HepG2 (cell line): ENCODE results near the gene CTXN1. TPM values are rescaled to one million over a fixed set of nuclear protein-coding genes. Genes with fewer than 3 reads are reported as not detected.

Experiments
- ATAC-seq: fragments of 200-7000 bp; cut with Tn5 transposase; 3 replicates; pipeline ENCODE4 v1.9.1; 2020; ENCODE audit warnings: mild to moderate bottlenecking, moderate library complexity
- BruUV-seq: library from RNA; stranded (reverse); fragments of 400-500 nt; replicated peaks from 2 replicates; lab custom pipeline; 2021; lab: Mats Ljungman, UMichigan
- CTCF ChIA-PET: fragments of 300-600 bp; formaldehyde crosslinking; extraction: SDS; loops from one replicate; lab custom pipeline; 2021; ENCODE audit warnings: low total read pairs, inconsistent platforms, low intra/inter-chr PET ratio; lab: Yijun Ruan, JAX
- POLR2A ChIA-PET: fragments of 350-600 bp; sonication (Branson Sonifier 250); formaldehyde crosslinking; loops from one replicate; lab custom pipeline; 2020; ENCODE audit warnings: antibody characterized with exemption, inconsistent platforms; lab: Yijun Ruan, JAX
- DNase-seq: peaks from one replicate; pipeline ENCODE4 v3.0.0-alpha.2; 2015; ENCODE audit warnings: low spot score
- FAIRE-seq: peaks from 3 replicates; lab custom pipeline; 2011; peaks lifted over from hg19 to GRCh38; lab: Jason Lieb, UNC
- H2AFZ ChIP-seq: one replicate; pipeline ENCODE4 v1.6.1; 2011; ENCODE audit warnings: low read length, inconsistent platforms
- H3K27ac ChIP-seq: fragments of 300-600 bp; 3 replicates; pipeline ENCODE4 v1.8.0; 2011; ENCODE audit warnings: mixed run types, mild to moderate bottlenecking, mixed read lengths, low read length, inconsistent platforms; ENCODE audit not compliant: insufficient read depth; ENCODE audit errors: extremely low read length
- H3K27me3 ChIP-seq, 2 experiments: fragments of 200-600 bp in 1 of 2; 2 replicates in 1 of 2; 3 replicates in 1 of 2; pipeline versions ENCODE4 v1.6.0 to v1.8.0; 2011; ENCODE audit warnings: low read length in 2 of 2, mild to moderate bottlenecking in 2 of 2, moderate library complexity in 2 of 2, inconsistent platforms in 1 of 2; ENCODE audit not compliant: insufficient read depth in 2 of 2, control insufficient read depth in 1 of 2
- H3K36me3 ChIP-seq, 2 experiments: fragments of 200-600 bp in 1 of 2; replicated peaks in 1 of 2; 2 replicates in 1 of 2; 3 replicates in 1 of 2; pipeline versions ENCODE4 v1.5.1 to v1.8.0; 2011; ENCODE audit warnings: low read length in 2 of 2, inconsistent platforms in 1 of 2; ENCODE audit not compliant: insufficient read depth in 2 of 2, control insufficient read depth in 1 of 2
- H3K4me1 ChIP-seq: 2 replicates; pipeline ENCODE4 v1.5.1; 2012; ENCODE audit warnings: low read length, inconsistent platforms; ENCODE audit not compliant: insufficient read depth
- H3K4me2 ChIP-seq: 2 replicates; pipeline ENCODE4 v1.6.0; 2011; ENCODE audit warnings: low read depth, low read length, inconsistent platforms
- H3K4me3 ChIP-seq, 3 experiments: fragments of 200-600 bp in 1 of 3; sonication (generic), shearing (Covaris generic) in 1 of 3; replicated peaks in 1 of 3; 2 replicates each; pipeline ENCODE4 v1.5.1; 2011 to 2016; ENCODE audit warnings: low read length in 3 of 3, inconsistent platforms in 2 of 3, low read depth in 2 of 3, mild to moderate bottlenecking in 2 of 3, control low read depth in 1 of 3, mixed read lengths in 1 of 3; ENCODE audit not compliant: insufficient read depth in 1 of 3
- H3K79me2 ChIP-seq: one replicate; pipeline ENCODE4 v1.6.1; 2011; ENCODE audit warnings: low read length, inconsistent platforms; ENCODE audit not compliant: insufficient read depth
- H3K9ac ChIP-seq: 2 replicates; pipeline ENCODE4 v1.6.0; 2011; ENCODE audit warnings: mild to moderate bottlenecking, low read depth, low read length, inconsistent platforms; ENCODE audit not compliant: insufficient read depth
- H3K9me3 ChIP-seq: 2 replicates; pipeline ENCODE4 v1.5.1; 2012; ENCODE audit warnings: mild to moderate bottlenecking, low read length
- H4K20me1 ChIP-seq: 2 replicates; pipeline ENCODE4 v1.6.0; 2011; ENCODE audit warnings: inconsistent platforms, mild to moderate bottlenecking, low read length, moderate library complexity; ENCODE audit not compliant: insufficient read depth
- AGO2 ChIP-seq: fragments of 200-400 bp; formaldehyde crosslinking; optimal IDR thresholded peaks from 2 replicates; pipeline ENCODE3; 2017; ENCODE audit warnings: mild to moderate bottlenecking, low read depth, low read length, moderate library complexity
- ARID2 ChIP-seq: sonication (generic); formaldehyde crosslinking; IDR thresholded peaks from 2 replicates; pipeline ENCODE4 v1.8.1; 2022; ENCODE audit warnings: mild to moderate bottlenecking, missing genetic modification reagents, borderline replicate concordance
- ATAD3A ChIP-seq: sonication (generic); formaldehyde crosslinking; IDR thresholded peaks from 2 replicates; pipeline ENCODE4 v1.4.0; 2020; ENCODE audit warnings: missing genetic modification reagents
- ATF7 ChIP-seq, 2 experiments: fragments of 450-650 bp in 1 of 2; sonication (generic) in 1 of 2; formaldehyde crosslinking in 1 of 2; IDR thresholded peaks; 2 replicates each; pipeline versions ENCODE4 v1.4.0 to v1.6.1; 2016 to 2020; ENCODE audit warnings: antibody characterized with exemption in 1 of 2, mild to moderate bottlenecking in 1 of 2, missing genetic modification reagents in 1 of 2
- FOXA3 ChIP-seq: IDR thresholded peaks from 2 replicates; pipeline ENCODE4 v1.6.1; 2016; ENCODE audit warnings: missing genetic modification reagents, missing compliant biosample characterization
- NONO ChIP-seq, 2 experiments: fragments of 450-650 bp in 1 of 2; sonication (generic) in 1 of 2; formaldehyde crosslinking in 1 of 2; IDR thresholded peaks in 1 of 2; conservative IDR thresholded peaks in 1 of 2; 2 replicates each; pipeline versions ENCODE4 v1.6.1 to v1.8.0; 2017 to 2022; ENCODE audit warnings: mild to moderate bottlenecking in 1 of 2, missing genetic modification reagents in 1 of 2, moderate library complexity in 1 of 2
- PAF1 ChIP-seq: IDR thresholded peaks from 2 replicates; pipeline ENCODE4 v1.6.1; 2016; ENCODE audit warnings: missing genetic modification reagents, missing compliant biosample characterization
- ZMYM4 ChIP-seq: sonication (generic); formaldehyde crosslinking; IDR thresholded peaks from 2 replicates; pipeline ENCODE4 v1.8.1; 2023; ENCODE audit warnings: mild to moderate bottlenecking, missing genetic modification reagents
- ZNF317 ChIP-seq: sonication (generic); formaldehyde crosslinking; IDR thresholded peaks from 2 replicates; pipeline ENCODE4 v1.5.0; 2020; ENCODE audit warnings: mild to moderate bottlenecking, missing genetic modification reagents
- ZNF530 ChIP-seq: sonication (generic); formaldehyde crosslinking; IDR thresholded peaks from 2 replicates; pipeline ENCODE4 v1.5.0; 2020; ENCODE audit warnings: low read depth, mild to moderate bottlenecking, missing genetic modification reagents
- WGBS: methylation state at CpG from one replicate; pipeline ENCODE4 v1.1.6; 2017; ENCODE audit warnings: low lambda C conversion rate; 5-methylcytosine and 5-hydroxymethylcytosine counted together
- in situ Hi-C: cut with HindIII; loops from 2 replicates; pipeline ENCODE4 v1.10.0; 2017; ENCODE audit warnings: low pct_unique_long_range_greater_than_20kb; ENCODE audit not compliant: extremely low pct_ligation_motif_present
- intact Hi-C: fragments of 100-400 bp; cut with micrococcal nuclease; formaldehyde crosslinking; loops from one replicate; pipeline ENCODE4 v1.10.0; 2022; ENCODE audit not compliant: unreplicated experiment
- polyA plus RNA-seq, 8 experiments: library from polyadenylated mRNA; depleted of rRNA in 3 of 8; stranded (reverse) in 7 of 8; unstranded in 1 of 8; fragments of >200 nt; fragmentation: Illumina TruSeq in 4 of 8; extraction: Trizol in 4 of 8; gene quantifications; 2 replicates each; pipeline versions ENCODE4 v1.2.1 to v1.2.3, GENCODE V29; 2011 to 2016; ENCODE audit warnings: low read depth in 4 of 8, missing spikeins in 1 of 8, mixed read lengths in 1 of 8; ENCODE audit not compliant: insufficient read depth in 1 of 8
- total RNA-seq, 5 experiments: library from RNA; depleted of rRNA; stranded (reverse); fragments of >200 nt; fragmentation: Illumina TruSeq; extraction: Trizol; gene quantifications; 2 replicates each; pipeline ENCODE4 v1.2.3, GENCODE V29; 2016; ENCODE audit warnings: low read depth in 1 of 5
- TF ChIP-seq, protein P1 (sequence below): sonication (generic); formaldehyde crosslinking; IDR thresholded peaks from 2 replicates; pipeline ENCODE4 v1.5.1; 2020; ENCODE audit warnings: mild to moderate bottlenecking, missing genetic modification reagents, moderate library complexity

CTXN1 gene
- total and polyA plus RNA-seq, 2 of the 13 experiments (the other 11 are each of a cell fraction or from before 2014, with no cell fraction given), result 0.11 TPM; not detected in 1

DNA sequence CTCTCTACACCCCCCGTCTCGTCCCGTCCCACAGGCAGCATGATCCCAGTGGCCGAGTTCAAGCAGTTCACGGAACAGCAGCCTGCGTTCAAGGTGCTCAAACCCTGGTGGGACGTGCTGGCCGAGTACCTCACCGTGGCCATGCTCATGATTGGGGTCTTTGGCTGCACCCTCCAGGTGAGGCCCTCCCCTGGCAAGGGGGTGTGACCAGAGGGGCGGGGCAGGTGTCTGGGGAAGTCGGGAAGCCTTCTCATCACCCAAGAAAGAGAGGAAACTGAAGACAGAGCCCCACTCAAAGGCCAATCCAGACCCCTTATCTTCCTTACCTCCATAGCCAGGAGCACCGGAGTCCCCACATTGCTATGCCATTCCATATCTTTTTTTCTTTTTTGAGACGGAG lies 30.4 kb downstream of the CTXN1 start (continued):
- TF ChIP-seq ZMYM4 (no peak), PAF1 (CRISPR knock-in tag) (no peak), ARID2 (CRISPR knock-in tag) (no peak), FOXA3 (CRISPR knock-in tag) (no peak), ZNF317 (CRISPR knock-in tag) (no peak), NONO (IDR thresholded peaks at IDR 0.05) (no peak), NONO (CRISPR knock-in tag; conservative IDR thresholded peaks at IDR 0.05) (no peak)
- TF ChIP-seq, all 625 proteins: peak for 0

DNA sequence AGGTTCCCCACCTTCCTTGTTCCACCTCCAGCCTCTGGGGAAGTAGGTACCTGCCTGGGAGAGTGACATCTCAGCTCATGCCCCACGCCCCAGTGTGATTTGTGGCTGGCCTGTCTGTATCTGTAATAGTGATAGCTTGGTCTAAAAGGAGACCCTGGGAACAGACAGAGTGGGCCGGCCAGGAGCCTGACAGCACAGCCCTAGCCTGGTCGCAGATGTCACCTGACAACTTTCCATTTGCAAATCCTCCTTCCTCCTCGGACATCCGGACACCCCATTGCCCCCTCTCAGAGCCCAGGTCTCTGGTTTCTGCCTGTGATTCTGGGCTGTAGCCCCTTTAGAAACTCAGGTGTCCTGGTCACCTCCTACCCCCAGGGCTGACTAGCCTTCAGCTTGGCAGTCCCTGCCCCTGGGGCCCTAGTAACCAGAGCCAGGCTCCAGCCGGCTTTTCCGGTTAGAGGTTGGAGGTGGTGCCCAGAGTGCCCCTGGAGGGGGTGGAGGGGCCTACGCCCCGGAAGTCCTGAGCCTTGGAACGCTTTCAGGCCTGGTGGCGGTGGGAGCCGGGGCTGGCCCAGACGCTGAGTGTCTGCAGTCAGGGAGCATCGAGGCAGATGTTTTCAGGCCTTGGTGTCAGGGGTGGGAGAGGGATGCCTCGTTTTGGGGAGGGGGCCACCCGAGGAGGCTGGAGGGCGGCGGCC lies 31.2 kb downstream of the CTXN1 start:
- H4K20me1 ChIP-seq, result no peaks in the 10 kb centered on the region
- H3K4me1 ChIP-seq, result peaks cover 69% of the 10 kb centered on the region
- H3K9ac ChIP-seq, result no peak overlapping the region
- TF ChIP-seq ZNF530 (CRISPR knock-in tag), result no peak
- no peak for TF ChIP-seq ATF7 (IDR thresholded peaks at IDR 0.05)
- TF ChIP-seq ATF7 (CRISPR knock-in tag; IDR thresholded peaks at IDR 0.05), result no peak
- TF ChIP-seq, protein P1, sequence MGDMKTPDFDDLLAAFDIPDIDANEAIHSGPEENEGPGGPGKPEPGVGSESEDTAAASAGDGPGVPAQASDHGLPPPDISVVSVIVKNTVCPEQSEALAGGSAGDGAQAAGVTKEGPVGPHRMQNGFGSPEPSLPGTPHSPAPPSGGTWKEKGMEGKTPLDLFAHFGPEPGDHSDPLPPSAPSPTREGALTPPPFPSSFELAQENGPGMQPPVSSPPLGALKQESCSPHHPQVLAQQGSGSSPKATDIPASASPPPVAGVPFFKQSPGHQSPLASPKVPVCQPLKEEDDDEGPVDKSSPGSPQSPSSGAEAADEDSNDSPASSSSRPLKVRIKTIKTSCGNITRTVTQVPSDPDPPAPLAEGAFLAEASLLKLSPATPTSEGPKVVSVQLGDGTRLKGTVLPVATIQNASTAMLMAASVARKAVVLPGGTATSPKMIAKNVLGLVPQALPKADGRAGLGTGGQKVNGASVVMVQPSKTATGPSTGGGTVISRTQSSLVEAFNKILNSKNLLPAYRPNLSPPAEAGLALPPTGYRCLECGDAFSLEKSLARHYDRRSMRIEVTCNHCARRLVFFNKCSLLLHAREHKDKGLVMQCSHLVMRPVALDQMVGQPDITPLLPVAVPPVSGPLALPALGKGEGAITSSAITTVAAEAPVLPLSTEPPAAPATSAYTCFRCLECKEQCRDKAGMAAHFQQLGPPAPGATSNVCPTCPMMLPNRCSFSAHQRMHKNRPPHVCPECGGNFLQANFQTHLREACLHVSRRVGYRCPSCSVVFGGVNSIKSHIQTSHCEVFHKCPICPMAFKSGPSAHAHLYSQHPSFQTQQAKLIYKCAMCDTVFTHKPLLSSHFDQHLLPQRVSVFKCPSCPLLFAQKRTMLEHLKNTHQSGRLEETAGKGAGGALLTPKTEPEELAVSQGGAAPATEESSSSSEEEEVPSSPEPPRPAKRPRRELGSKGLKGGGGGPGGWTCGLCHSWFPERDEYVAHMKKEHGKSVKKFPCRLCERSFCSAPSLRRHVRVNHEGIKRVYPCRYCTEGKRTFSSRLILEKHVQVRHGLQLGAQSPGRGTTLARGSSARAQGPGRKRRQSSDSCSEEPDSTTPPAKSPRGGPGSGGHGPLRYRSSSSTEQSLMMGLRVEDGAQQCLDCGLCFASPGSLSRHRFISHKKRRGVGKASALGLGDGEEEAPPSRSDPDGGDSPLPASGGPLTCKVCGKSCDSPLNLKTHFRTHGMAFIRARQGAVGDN (CRISPR knock-in tag), result 0 out of 2 replicates have a peak, but pooled peaks have one; percentile 21
- TF ChIP-seq AGO2, result peak; percentile 44
- no peak for TF ChIP-seq ATAD3A
- intact Hi-C loops, result no loop called here
- peaks cover 5% of the 10 kb centered on the region in 2 experiments; a peak in 2 of 5 replicates for H3K36me3 ChIP-seq
- in situ Hi-C loops, result no loop called here
- no peaks in the 10 kb centered on the region for H3K27me3 ChIP-seq
- no peak overlapping the region for H2AFZ ChIP-seq
- no peak overlapping the region for H3K4me3 ChIP-seq
- WGBS, result 88% methylated on average over 5 of the region's 18 CpGs
- peaks cover 3% of the 10 kb centered on the region for H3K79me2 ChIP-seq
- H3K4me2 ChIP-seq, result no peak overlapping the region
- FAIRE-seq (no peak), ATAC-seq (no peak; the same call in 2 of the 3 replicates), DNase-seq (no peak)
- H3K9me3 ChIP-seq, result no peaks in the 10 kb centered on the region
- POLR2A ChIA-PET, result interaction anchor here (0.9 kb wide), 1 partner anchor 9 kb away, joined by 4 read pairs; the partner anchor contains the start of gene MAP2K7
- peak overlapping the region; percentile 11 for H3K27ac ChIP-seq
- no TSS peak for BruUV-seq
- CTCF ChIA-PET, result no interaction called here
